K562 (cell line): ENCODE results near the gene GPR176. TPM values are rescaled to one million over a fixed set of nuclear protein-coding genes. Genes with fewer than 3 reads are reported as not detected.

Experiments used
- ATAC-seq: fragments of 200-7000 bp; cut with Tn5 transposase; 3 replicates; pipeline ENCODE4 v1.9.1; 2020; ENCODE audit warnings: moderate library complexity
- BruUV-seq: library from RNA; stranded (reverse); fragments of 400-500 nt; replicated peaks from 2 replicates; lab custom pipeline; 2021; lab: Mats Ljungman, UMichigan
- CTCF ChIA-PET: fragments of 300-600 bp; formaldehyde crosslinking; extraction: SDS; loops from one replicate; lab custom pipeline; 2021; ENCODE audit warnings: low intra/inter-chr PET ratio; lab: Yijun Ruan, JAX
- POLR2A ChIA-PET: fragments of 300-600, 350-650 bp; sonication (Branson Sonifier 250); formaldehyde crosslinking; extraction: SDS; loops from one replicate; lab custom pipeline; 2021; ENCODE audit warnings: antibody characterized with exemption, inconsistent platforms; lab: Yijun Ruan, JAX
- DNase-seq, 4 experiments: peaks; one replicate each; pipeline versions ENCODE4 v3.0.0 to v3.0.0-alpha.2; 2011 to 2018; ENCODE audit warnings: low spot score in 3 of 4, mixed read lengths in 3 of 4; ENCODE audit errors: extremely low read depth in 1 of 4
- FAIRE-seq: peaks from 2 replicates; lab custom pipeline; 2011; peaks lifted over from hg19 to GRCh38; lab: Jason Lieb, UNC
- H2AFZ ChIP-seq: 2 replicates; pipeline ENCODE4 v1.6.0; 2011; ENCODE audit warnings: low read depth, low read length, control low read depth, inconsistent platforms
- H3K27ac ChIP-seq: fragments of 200-600 bp; 3 replicates; pipeline ENCODE4 v1.8.0; 2011; ENCODE audit warnings: low read depth, mild to moderate bottlenecking, control low read depth, inconsistent platforms, low read length, moderate library complexity, mixed read lengths; ENCODE audit errors: extremely low read depth
- H3K27me3 ChIP-seq, 2 experiments: fragments of 300-600 bp in 1 of 2; 2 replicates in 1 of 2; 3 replicates in 1 of 2; pipeline versions ENCODE4 v1.6.0 to v1.8.0; 2011; ENCODE audit warnings: inconsistent platforms in 2 of 2, low read length in 2 of 2, mild to moderate bottlenecking in 1 of 2, mixed read lengths in 1 of 2, moderate library complexity in 1 of 2; ENCODE audit not compliant: control insufficient read depth in 2 of 2, insufficient read depth in 2 of 2
- H3K36me3 ChIP-seq: fragments of 300-600 bp; 3 replicates; pipeline ENCODE4 v1.8.0; 2011; ENCODE audit warnings: mild to moderate bottlenecking, low read length, inconsistent platforms; ENCODE audit not compliant: control insufficient read depth, insufficient read depth
- H3K4me1 ChIP-seq, 2 experiments: fragments of 200-600 bp in 1 of 2; replicated peaks in 1 of 2; 2 replicates in 1 of 2; 3 replicates in 1 of 2; pipeline versions ENCODE4 v1.5.1 to v1.8.0; 2011; ENCODE audit warnings: inconsistent platforms in 2 of 2, low read length in 2 of 2, mild to moderate bottlenecking in 1 of 2, mixed read lengths in 1 of 2, moderate library complexity in 1 of 2; ENCODE audit not compliant: control insufficient read depth in 2 of 2, insufficient read depth in 2 of 2
- H3K4me2 ChIP-seq: 2 replicates; pipeline ENCODE4 v1.6.1; 2011; ENCODE audit warnings: low read length, control low read depth, inconsistent platforms, mixed read lengths; ENCODE audit not compliant: insufficient read depth
- H3K4me3 ChIP-seq: fragments of 200-600 bp; sonication (generic), shearing (Covaris generic); 2 replicates; pipeline ENCODE4 v1.5.1; 2016; ENCODE audit warnings: control low read depth, inconsistent platforms
- H3K79me2 ChIP-seq: fragments of 200-600 bp; 3 replicates; pipeline ENCODE4 v1.8.0; 2011; ENCODE audit warnings: low read length, inconsistent platforms; ENCODE audit not compliant: control insufficient read depth, insufficient read depth
- H3K9ac ChIP-seq, 2 experiments: 2 replicates each; pipeline versions ENCODE4 v1.6.0 to v1.6.1; 2011; ENCODE audit warnings: low read depth in 2 of 2, low read length in 2 of 2, control low read depth in 1 of 2, inconsistent platforms in 1 of 2, mild to moderate bottlenecking in 1 of 2, mixed read lengths in 1 of 2; ENCODE audit not compliant: insufficient read depth in 1 of 2
- H3K9me1 ChIP-seq: one replicate; pipeline ENCODE4 v1.6.0; 2011; ENCODE audit warnings: inconsistent platforms, mild to moderate bottlenecking, low read length, moderate library complexity; ENCODE audit not compliant: control insufficient read depth, insufficient read depth
- H3K9me3 ChIP-seq: replicated peaks from 2 replicates; pipeline ENCODE4 v1.5.1; 2011; ENCODE audit warnings: low read depth, low read length, inconsistent platforms; ENCODE audit not compliant: control insufficient read depth, insufficient read depth
- H4K20me1 ChIP-seq: replicated peaks from 2 replicates; pipeline ENCODE4 v1.6.1; 2011; ENCODE audit warnings: low read length, inconsistent platforms, mixed read lengths; ENCODE audit not compliant: control insufficient read depth, insufficient read depth
- ARNT ChIP-seq, 2 experiments: fragments of 450-650 bp; IDR thresholded peaks; 2 replicates each; pipeline ENCODE4 v1.6.1; 2016; ENCODE audit warnings: mild to moderate bottlenecking in 1 of 2
- ATF6 ChIP-seq: sonication (generic); formaldehyde crosslinking; IDR thresholded peaks from 2 replicates; pipeline ENCODE4 v1.4.0; 2020; ENCODE audit warnings: mild to moderate bottlenecking, missing genetic modification reagents
- DMBX1 ChIP-seq: fragments of 250-450 bp; sonication (Bioruptor Pico); IDR thresholded peaks from 2 replicates; pipeline ENCODE4 v1.8.0; 2022; ENCODE audit warnings: inconsistent platforms, mild to moderate bottlenecking, moderate library complexity, borderline replicate concordance
- ESRRA ChIP-seq: fragments of 450-650 bp; IDR thresholded peaks from 2 replicates; pipeline ENCODE4 v1.6.1; 2014; ENCODE audit warnings: low read depth, mild to moderate bottlenecking, moderate library complexity, borderline replicate concordance
- GABPA ChIP-seq: fragments of 200-800 bp; sonication (Bioruptor generic); conservative IDR thresholded peaks from 2 replicates; pipeline ENCODE4 v1.6.1; 2016; ENCODE audit warnings: low read depth, missing genetic modification characterization, missing compliant biosample characterization
- HMGN3 ChIP-seq: IDR thresholded peaks from 2 replicates; pipeline ENCODE4 v1.6.1; 2011; ENCODE audit warnings: borderline replicate concordance, low read depth, mild to moderate bottlenecking, mixed read lengths, low read length; ENCODE audit not compliant: insufficient read length; ENCODE audit errors: extremely low read depth
- LCOR ChIP-seq: sonication (generic); formaldehyde crosslinking; IDR thresholded peaks from 2 replicates; pipeline ENCODE4 v1.8.0; 2022; ENCODE audit warnings: mild to moderate bottlenecking, missing genetic modification reagents
- MIER1 ChIP-seq: fragments of 450-650 bp; IDR thresholded peaks from 2 replicates; pipeline ENCODE4 v1.6.1; 2016; ENCODE audit warnings: antibody characterized with exemption, mild to moderate bottlenecking, low read depth
- NRF1 ChIP-seq, 2 experiments: fragments of 450-650 bp; IDR thresholded peaks in 1 of 2; conservative IDR thresholded peaks in 1 of 2; 2 replicates each; pipeline ENCODE4 v1.6.1; 2014; ENCODE audit warnings: mild to moderate bottlenecking in 2 of 2
- SMAD1 ChIP-seq: fragments of 150-350 bp; IDR thresholded peaks from 2 replicates; pipeline ENCODE4 v1.6.1; 2014; ENCODE audit warnings: low read length, low read depth; ENCODE audit not compliant: partially characterized antibody
- SRSF1 ChIP-seq: fragments of 200-400 bp; formaldehyde crosslinking; IDR thresholded peaks from 2 replicates; pipeline ENCODE4 v1.6.1; 2017; ENCODE audit warnings: mild to moderate bottlenecking, low read depth, low read length, moderate library complexity
- STAG1 ChIP-seq: sonication (generic); formaldehyde crosslinking; IDR thresholded peaks from 2 replicates; pipeline ENCODE4 v1.5.0; 2020; ENCODE audit warnings: missing genetic modification reagents, borderline replicate concordance
- TCF3 ChIP-seq: sonication (generic); formaldehyde crosslinking; IDR thresholded peaks from 2 replicates; pipeline ENCODE4 v1.4.0; 2020; ENCODE audit warnings: mild to moderate bottlenecking, missing genetic modification reagents
- TEAD2 ChIP-seq: fragments of 450-650 bp; IDR thresholded peaks from 2 replicates; pipeline ENCODE4 v1.6.1; 2016; ENCODE audit warnings: missing genetic modification characterization, control low read depth, missing compliant biosample characterization
- TFAP4 ChIP-seq: sonication (generic); formaldehyde crosslinking; IDR thresholded peaks from 2 replicates; pipeline ENCODE4 v1.8.0; 2022; ENCODE audit warnings: missing genetic modification reagents, mild to moderate bottlenecking, moderate library complexity, borderline replicate concordance
- THAP7 ChIP-seq: fragments of 250-450 bp; sonication (Bioruptor Pico); IDR thresholded peaks from 2 replicates; pipeline ENCODE4 v1.5.0; 2021
- ZNF717 ChIP-seq: fragments of 250-450 bp; sonication (Bioruptor Pico); IDR thresholded peaks from 2 replicates; pipeline ENCODE4 v1.5.0; 2021
- WGBS: fragments of 100-300 bp; shearing (Covaris generic); methylation state at CpG from one replicate; pipeline ENCODE4 v1.1.6; 2016; ENCODE audit warnings: low coverage, mixed read lengths; ENCODE audit not compliant: insufficient coverage; ENCODE audit errors: missing lambda C conversion rate; 5-methylcytosine and 5-hydroxymethylcytosine counted together
- in situ Hi-C: fragments of 300-500 bp; cut with MboI; formaldehyde crosslinking; loops from 4 replicates; pipeline ENCODE4 v1.15.0; 2018; ENCODE audit warnings: inconsistent platforms, mixed read lengths
- intact Hi-C: fragments of 100-400 bp; cut with micrococcal nuclease; formaldehyde crosslinking; loops from 2 replicates; pipeline ENCODE4 v1.14.2; 2022
- polyA plus RNA-seq, 8 experiments: library from polyadenylated mRNA; depleted of rRNA in 4 of 8; stranded (reverse) in 5 of 8; unstranded in 3 of 8; fragments of >200 nt; fragmentation: Nextera tagmentation in 2 of 8; fragmentation: Illumina TruSeq in 1 of 8; extraction: Ambion mirVana in 2 of 8; extraction: Trizol in 1 of 8; gene quantifications; 2 replicates each; pipeline versions ENCODE4 v1.2.1 to v1.2.3, GENCODE V29; 2011 to 2014; ENCODE audit warnings: inconsistent platforms in 1 of 8, missing spikeins in 1 of 8
- total RNA-seq, 7 experiments: library from RNA; depleted of rRNA in 6 of 7; stranded (reverse); fragments of >200 nt in 6 of 7; fragmentation: Illumina TruSeq in 2 of 7; extraction: Trizol in 2 of 7; gene quantifications; 2 replicates each; pipeline versions ENCODE4 v1.2.1 to v1.2.3, GENCODE V29; 2011 to 2021; ENCODE audit warnings: low replicate concordance in 1 of 7

The GPR176 gene
- total and polyA plus RNA-seq, 9 of the 15 experiments (the other 6 are each of a cell fraction or from before 2014, with no cell fraction given) = 0.03 to 1.2 (median 0.76) TPM

GRCh38 chr15:39921274-39921638, 1.2 kb upstream of the GPR176 start:
- Histone ChIP-seq H3K4me3 (peak overlapping the region; percentile 46), H2AFZ (peak overlapping the region; percentile 97), H3K4me1 (peaks cover 14 to 18% of the 10 kb centered on the region in 2 experiments; a peak in 4 of 5 replicates), H4K20me1 (no peaks in the 10 kb centered on the region), H3K36me3 (no peaks in the 10 kb centered on the region), H3K27ac (peak overlapping the region; percentile 80), H3K9me3 (peaks cover 4% of the 10 kb centered on the region; the same call in 1 of the 2 replicates), H3K4me2 (peak overlapping the region; percentile 59), H3K27me3 (no peaks in the 10 kb centered on the region), H3K79me2 (no peaks in the 10 kb centered on the region), H3K9ac (peak overlapping the region; percentile 72 to 93), H3K9me1 (no peaks in the 10 kb centered on the region)
- ChIA-PET CTCF (interaction anchor here (0.7 kb wide), 1 partner anchor 143 kb away, joined by 3 read pairs; no protein-coding TSS in a partner anchor), POLR2A (interaction anchor here (0.6 to 2.3 kb wide), 4 partner anchors 13 to 147 kb away, joined by 3 to 7 read pairs (median 3); no protein-coding TSS in a partner anchor)
- no peak for ATAC-seq
- WGBS = 73% methylated on average over 6 of the region's 6 CpGs
- intact Hi-C loops (no loop called here), in situ Hi-C loops (loop anchor here (5.0 kb wide), 1 partner anchor 134 kb away; no protein-coding TSS in a partner anchor)
- no peak for FAIRE-seq
- DNase-seq = no peak
- BruUV-seq = TSS peak; percentile 94
- TF ChIP-seq MIER1 = peak; percentile 25; the same call in 1 of the 2 replicates
- TF ChIP-seq LCOR (CRISPR knock-in tag) = 0 out of 2 replicates have a peak, but pooled peaks have one; percentile 8
- TF ChIP-seq GABPA = 0 out of 2 replicates have a peak, but pooled peaks have one; percentile 6
- no peak for TF ChIP-seq ESRRA
- 0 out of 2 replicates have a peak, but pooled peaks have one; percentile 4 for TF ChIP-seq TFAP4 (CRISPR knock-in tag)
- 0 out of 2 replicates have a peak, but pooled peaks have one; percentile 3 for TF ChIP-seq TCF3
- peak in 1 of 2 experiments; percentile 61; a peak in 2 of 4 replicates for TF ChIP-seq ARNT (IDR thresholded peaks at IDR 0.05)
- no peak for TF ChIP-seq STAG1
- TF ChIP-seq NRF1 (conservative IDR thresholded peaks at IDR 0.05 in 1 of 2, IDR thresholded peaks at IDR 0.05 in 1 of 2) = no peak
- TF ChIP-seq TEAD2 (tag) = no peak
- TF ChIP-seq SMAD1 = peak; percentile 6
- TF ChIP-seq ZNF717 (CRISPR knock-in tag) = no peak
- TF ChIP-seq DMBX1 (CRISPR knock-in tag) = no peak; the same call in 1 of the 2 replicates
- no peak for TF ChIP-seq SRSF1
- TF ChIP-seq THAP7 (CRISPR knock-in tag) = no peak
- 0 out of 2 replicates have a peak, but pooled peaks have one; percentile 51 for TF ChIP-seq ATF6 (CRISPR knock-in tag)
- no peak for TF ChIP-seq HMGN3
